Kidney (tissue), 14 donors: ENCODE data around the gene PRKN. TPM values are rescaled to one million over a fixed set of nuclear protein-coding genes. Genes with fewer than 3 reads are reported as not detected.
"Not testable (repeated sequence)": the region's sequence is repeated elsewhere in the genome, so short reads cannot be mapped to it uniquely, and the experiment has no call there.

Experiments used
- DNase-seq, 5 donors: peaks; one replicate each; pipeline ENCODE4 v3.0.0-alpha.2; 2013 to 2020
- FAIRE-seq: peaks from 2 replicates; lab custom pipeline; 2012; peaks lifted over from hg19 to GRCh38; lab: Jason Lieb, UNC
- H3K27ac ChIP-seq, 2 donors: one replicate each; pipeline ENCODE4 v1.7.0; 2013; ENCODE audit warnings: low read depth in 2 of 2, low read length in 2 of 2, inconsistent platforms in 1 of 2
- H3K27me3 ChIP-seq: one replicate; pipeline ENCODE4 v1.7.1; 2013; ENCODE audit warnings: low read length, inconsistent platforms; ENCODE audit not compliant: control insufficient read depth, insufficient read depth
- H3K36me3 ChIP-seq, 3 donors: one replicate each; pipeline versions ENCODE4 v1.7.0 to v1.7.1; 2013; ENCODE audit warnings: low read length in 3 of 3, control low read depth in 1 of 3, inconsistent platforms in 1 of 3; ENCODE audit not compliant: insufficient read depth in 3 of 3, control insufficient read depth in 2 of 3
- H3K4me1 ChIP-seq, 3 donors: one replicate each; pipeline versions ENCODE4 v1.7.0 to v1.7.1; 2013; ENCODE audit warnings: low read length in 3 of 3, inconsistent platforms in 1 of 3, low read depth in 1 of 3; ENCODE audit not compliant: control insufficient read depth in 2 of 3, insufficient read depth in 2 of 3
- H3K4me3 ChIP-seq, 3 donors: one replicate each; pipeline versions ENCODE4 v1.7.0 to v1.8.1; 2013; ENCODE audit warnings: low read length in 3 of 3, control low read depth in 1 of 3, inconsistent platforms in 1 of 3
- H3K9ac ChIP-seq, 3 donors: one replicate each; pipeline versions ENCODE4 v1.7.0 to v1.7.1; 2013; ENCODE audit warnings: low read length in 3 of 3, control low read depth in 1 of 3, inconsistent platforms in 1 of 3
- H3K9me3 ChIP-seq, 3 donors: one replicate each; pipeline versions ENCODE4 v1.7.0 to v1.7.1; 2013; ENCODE audit warnings: low read length in 3 of 3, control low read depth in 1 of 3, inconsistent platforms in 1 of 3; ENCODE audit not compliant: control insufficient read depth in 2 of 3, insufficient read depth in 1 of 3
- intact Hi-C: fragments of 100-400 bp; cut with DNase I; formaldehyde crosslinking; loops from one replicate; pipeline ENCODE4 v1.11.1; 2022
- polyA plus RNA-seq: library from polyadenylated mRNA; stranded (reverse); fragments of 350-450 nt; fragmentation: Illumina TruSeq; extraction: RNeasy Lipid Tissue Mini Kit (QIAGEN cat#74804); gene quantifications from one replicate; pipeline ENCODE4 v1.2.3, GENCODE V29; 2014; ENCODE audit warnings: low read depth, low replicate concordance; ENCODE audit not compliant: insufficient read depth
- total RNA-seq: library from RNA; stranded (reverse); fragmentation: NEBNext Ultra II Directional; extraction: Animal tissue kit (Norgen Biotek cat#: 25700); gene quantifications from one replicate; pipeline ENCODE4 v1.2.1, GENCODE V29; 2021
- TF ChIP-seq, protein P1 (sequence below): IDR thresholded peaks from 3 replicates; pipeline ENCODE4 v1.5.1; 2012; ENCODE audit warnings: mild to moderate bottlenecking, moderate library complexity, borderline replicate concordance; ENCODE audit not compliant: insufficient read depth; ENCODE audit errors: extremely low read depth
- donor health status: control.
- donor health status: control.
- donor health status: control.
- donor health status: control.
- donor health status: control.
- donor health status: DM: yes; HTN: yes; CAD: no.
- donor health status: Normal renal cell carcinoma (clear cell type).

Gene PRKN
- total and polyA plus RNA-seq, 2 donors from 2014 or later = 8.6 to 10.4 TPM

DNA sequence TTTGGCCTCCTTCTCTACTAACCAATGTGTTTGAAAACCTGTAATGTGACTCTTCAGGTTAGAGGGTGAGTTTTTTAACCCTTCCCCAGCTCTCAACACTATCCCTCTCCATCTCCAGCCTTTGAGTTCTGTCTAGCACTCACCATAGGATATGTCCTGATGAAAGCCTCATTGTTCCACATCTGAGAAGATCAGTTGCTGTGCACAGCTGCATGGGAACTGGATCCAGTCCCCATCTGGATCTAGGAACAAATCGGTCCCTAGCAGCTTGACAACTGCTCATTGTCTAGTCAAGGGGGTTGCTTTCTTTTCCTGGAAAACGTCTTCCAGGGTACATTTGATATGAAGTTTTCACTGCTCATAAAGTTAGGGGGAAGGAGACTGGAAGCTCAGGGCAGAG, 1408.3 kb downstream of the PRKN start:
- H3K9ac ChIP-seq = no peak overlapping the region
- H3K36me3 ChIP-seq = no peaks in the 10 kb centered on the region
- intact Hi-C loops = no loop called here
- no peak for DNase-seq
- H3K4me3 ChIP-seq = no peak overlapping the region
- no peaks in the 10 kb centered on the region for H3K27me3 ChIP-seq
- no peak for FAIRE-seq
- H3K4me1 ChIP-seq = no peaks in the 10 kb centered on the region
- TF ChIP-seq, protein P1, sequence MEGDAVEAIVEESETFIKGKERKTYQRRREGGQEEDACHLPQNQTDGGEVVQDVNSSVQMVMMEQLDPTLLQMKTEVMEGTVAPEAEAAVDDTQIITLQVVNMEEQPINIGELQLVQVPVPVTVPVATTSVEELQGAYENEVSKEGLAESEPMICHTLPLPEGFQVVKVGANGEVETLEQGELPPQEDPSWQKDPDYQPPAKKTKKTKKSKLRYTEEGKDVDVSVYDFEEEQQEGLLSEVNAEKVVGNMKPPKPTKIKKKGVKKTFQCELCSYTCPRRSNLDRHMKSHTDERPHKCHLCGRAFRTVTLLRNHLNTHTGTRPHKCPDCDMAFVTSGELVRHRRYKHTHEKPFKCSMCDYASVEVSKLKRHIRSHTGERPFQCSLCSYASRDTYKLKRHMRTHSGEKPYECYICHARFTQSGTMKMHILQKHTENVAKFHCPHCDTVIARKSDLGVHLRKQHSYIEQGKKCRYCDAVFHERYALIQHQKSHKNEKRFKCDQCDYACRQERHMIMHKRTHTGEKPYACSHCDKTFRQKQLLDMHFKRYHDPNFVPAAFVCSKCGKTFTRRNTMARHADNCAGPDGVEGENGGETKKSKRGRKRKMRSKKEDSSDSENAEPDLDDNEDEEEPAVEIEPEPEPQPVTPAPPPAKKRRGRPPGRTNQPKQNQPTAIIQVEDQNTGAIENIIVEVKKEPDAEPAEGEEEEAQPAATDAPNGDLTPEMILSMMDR = no peak
- H3K27ac ChIP-seq = no peak overlapping the region
- H3K9me3 ChIP-seq = no peaks in the 10 kb centered on the region

- Histone ChIP-seq H3K4me1 (no peaks in the 10 kb centered on the region), H3K9me3 (no peaks in the 10 kb centered on the region), H3K36me3 (no peaks in the 10 kb centered on the region), H3K27me3 (no peaks in the 10 kb centered on the region), H3K9ac (no peak overlapping the region), H3K27ac (no peak overlapping the region), H3K4me3 (no peak overlapping the region)
- DNase-seq (no peak), FAIRE-seq (no peak)
- TF ChIP-seq, protein P1 = no peak
- intact Hi-C loops = no loop called here
Measured at GRCh38 chr6:161318456-161318855, 1409.1 kb downstream of the PRKN start.

GRCh38 chr6:161316531-161316930, 1411.0 kb downstream of the PRKN start:
- intact Hi-C loops = no loop called here
- no peak for FAIRE-seq
- no peak for DNase-seq
- H3K4me3 ChIP-seq = no peak overlapping the region
- H3K27ac ChIP-seq = no peak overlapping the region
- no peaks in the 10 kb centered on the region for H3K36me3 ChIP-seq
- H3K27me3 ChIP-seq = no peaks in the 10 kb centered on the region
- TF ChIP-seq, protein P1 = no peak
- no peak overlapping the region for H3K9ac ChIP-seq
- no peaks in the 10 kb centered on the region for H3K9me3 ChIP-seq
- H3K4me1 ChIP-seq = no peaks in the 10 kb centered on the region

GRCh38 chr6:161315246-161315917, 1412.2 kb downstream of the PRKN start:
- DNase-seq, H3K9me3 ChIP-seq, H3K9ac ChIP-seq, H3K27ac ChIP-seq, H3K4me1 ChIP-seq, H3K27me3 ChIP-seq, intact Hi-C loops, H3K36me3 ChIP-seq, FAIRE-seq, H3K4me3 ChIP-seq: not testable (repeated sequence)

- H3K27ac ChIP-seq, H3K4me1 ChIP-seq, H3K9me3 ChIP-seq, H3K9ac ChIP-seq, H3K36me3 ChIP-seq, DNase-seq, H3K4me3 ChIP-seq, FAIRE-seq, intact Hi-C loops, H3K27me3 ChIP-seq: not testable (repeated sequence)
Measured at GRCh38 chr6:161314541-161315245, 1412.9 kb downstream of the PRKN start.
